AG04450 (cell line): ENCODE data around the gene OSBPL3. TPM values are rescaled to one million over a fixed set of nuclear protein-coding genes. Genes with fewer than 3 reads are reported as not detected.

Experiments
- CTCF ChIA-PET: fragments of 300-600, 350-600 bp; formaldehyde crosslinking; extraction: SDS; loops from one replicate; lab custom pipeline; 2022; ENCODE audit warnings: antibody characterized with exemption, inconsistent platforms; lab: Charles Lee
- POLR2A ChIA-PET: fragments of 350-600 bp; formaldehyde crosslinking; extraction: SDS; loops from one replicate; lab custom pipeline; 2021; ENCODE audit warnings: antibody characterized with exemption, inconsistent platforms; lab: Yijun Ruan, JAX
- DNase-seq: peaks from one replicate; pipeline ENCODE4 v3.0.0-alpha.2; 2011; ENCODE audit warnings: low read depth, low spot score
- H3K27ac ChIP-seq: one replicate; pipeline ENCODE4 v1.5.1; 2012; ENCODE audit warnings: low read depth, low read length, control low read depth
- H3K27me3 ChIP-seq: one replicate; pipeline ENCODE4 v1.6.0; 2012; ENCODE audit warnings: low read length; ENCODE audit not compliant: control insufficient read depth, insufficient read depth
- H3K4me3 ChIP-seq: 2 replicates; pipeline ENCODE4 v1.5.1; 2011; ENCODE audit warnings: mild to moderate bottlenecking, low read depth, low read length, control low read depth
- H3K9me3 ChIP-seq: 2 replicates; pipeline ENCODE4 v1.5.1; 2012; ENCODE audit warnings: low read length; ENCODE audit not compliant: control insufficient read depth, insufficient read depth
- CTCF ChIP-seq: IDR thresholded peaks from 2 replicates; pipeline ENCODE4 v1.5.1; 2011; ENCODE audit warnings: low read depth, low read length, control low read depth, inconsistent platforms
- polyA plus RNA-seq: library from polyadenylated mRNA; depleted of rRNA; stranded (reverse); fragments of >200 nt; gene quantifications from 2 replicates; pipeline ENCODE4 v1.2.3, GENCODE V29; 2011

The OSBPL3 gene
- polyA plus RNA-seq, 1 experiment = 37.8 TPM

GRCh38 chr7:24881623-24882022 is 98.4 kb downstream of the OSBPL3 start:
- peak; percentile 33; the same call in 1 of the 2 replicates for TF ChIP-seq CTCF
- no peak for DNase-seq
- POLR2A ChIA-PET = no interaction called here

DNA sequence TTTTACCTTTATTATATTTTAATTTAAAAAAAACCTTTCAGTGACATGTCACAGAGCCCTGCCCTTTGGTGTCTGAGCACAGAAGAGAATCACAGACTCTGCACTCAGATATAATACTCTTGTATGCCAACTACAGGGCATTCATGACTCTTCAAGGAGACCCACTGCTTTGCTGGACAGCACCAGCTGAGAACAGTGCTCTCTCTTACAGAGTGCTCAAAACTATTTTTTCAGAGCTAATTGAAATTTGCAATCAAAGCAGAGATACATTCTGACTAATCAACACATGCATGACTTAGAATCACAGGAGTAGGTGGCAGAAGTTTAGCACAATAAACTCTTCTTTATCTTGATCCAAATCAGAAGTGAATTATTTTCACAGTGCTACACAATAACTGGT is 99.1 kb downstream of the OSBPL3 start:
- no peak overlapping the region for H3K4me3 ChIP-seq
- ChIA-PET CTCF (interaction anchor here (1.2 to 2.5 kb wide), 7 partner anchors 8 to 218 kb away, joined by 4 to 8 read pairs (median 4); no protein-coding TSS in a partner anchor), POLR2A (no interaction called here)
- no peak overlapping the region for H3K27ac ChIP-seq
- no peaks in the 10 kb centered on the region for H3K9me3 ChIP-seq
- H3K27me3 ChIP-seq = no peaks in the 10 kb centered on the region
- no peak for DNase-seq
- no peak for TF ChIP-seq CTCF

More at GRCh38 chr7:24881623-24882022, 98.4 kb downstream of the OSBPL3 start:
- no peak overlapping the region for H3K27ac ChIP-seq
- H3K9me3 ChIP-seq = no peaks in the 10 kb centered on the region
- CTCF ChIA-PET = interaction anchor here (0.7 to 2.5 kb wide), 7 partner anchors 13 to 217 kb away, joined by 3 to 7 read pairs (median 4); no protein-coding TSS in a partner anchor
- no peaks in the 10 kb centered on the region for H3K27me3 ChIP-seq
- H3K4me3 ChIP-seq = no peak overlapping the region

GRCh38 chr7:24879291-24879690 is 100.7 kb downstream of the OSBPL3 start:
- no peak overlapping the region for H3K4me3 ChIP-seq
- POLR2A ChIA-PET = no interaction called here
- H3K27ac ChIP-seq = no peak overlapping the region
- no peak for TF ChIP-seq CTCF
- H3K27me3 ChIP-seq = no peaks in the 10 kb centered on the region
- CTCF ChIA-PET = interaction anchor here (0.6 to 2.5 kb wide), 4 partner anchors 10 to 214 kb away, joined by 3 to 13 read pairs (median 8); no protein-coding TSS in a partner anchor
- DNase-seq = no peak
- no peaks in the 10 kb centered on the region for H3K9me3 ChIP-seq

DNA sequence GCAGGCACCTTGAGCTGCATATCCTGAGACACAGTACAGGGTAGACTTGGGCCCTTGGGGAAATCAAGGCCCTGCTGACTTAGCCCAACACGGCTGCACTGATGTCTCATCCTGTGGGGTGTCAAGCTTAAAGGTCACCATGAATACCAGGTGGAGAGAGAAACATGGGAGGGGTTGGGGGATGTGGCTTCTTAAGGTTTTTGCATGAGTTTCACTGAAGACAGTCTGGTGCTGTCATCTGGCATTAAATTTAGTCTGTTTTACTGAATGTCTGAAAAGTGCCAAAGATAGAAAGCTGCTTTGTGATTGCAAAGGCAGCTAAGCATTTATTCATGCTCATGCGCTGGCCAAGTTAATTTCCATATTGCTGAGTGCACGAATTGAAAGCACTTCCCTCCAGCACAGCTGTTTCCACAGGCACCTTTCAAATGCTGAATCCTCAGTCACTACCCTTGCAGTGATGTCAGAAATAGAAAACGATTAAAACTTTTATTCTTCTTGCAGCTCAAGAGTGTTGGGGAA is 102.1 kb downstream of the OSBPL3 start:
- DNase-seq = no peak
- POLR2A ChIA-PET = no interaction called here
- Histone ChIP-seq H3K27me3 (no peaks in the 10 kb centered on the region), H3K9me3 (no peaks in the 10 kb centered on the region), H3K4me3 (no peak overlapping the region), H3K27ac (no peak overlapping the region)
- no peak for TF ChIP-seq CTCF
- CTCF ChIA-PET = interaction anchor here (0.8 to 2.5 kb wide), 4 partner anchors 15 to 221 kb away, joined by 3 to 13 read pairs (median 5); no protein-coding TSS in a partner anchor

GRCh38 chr7:24874791-24875190 is 105.2 kb downstream of the OSBPL3 start:
- POLR2A ChIA-PET = no interaction called here
- TF ChIP-seq CTCF = no peak
- CTCF ChIA-PET = no interaction called here

More at GRCh38 chr7:24874791-24875190, 105.2 kb downstream of the OSBPL3 start:
- Histone ChIP-seq H3K27ac (no peak overlapping the region), H3K4me3 (no peak overlapping the region), H3K9me3 (no peaks in the 10 kb centered on the region), H3K27me3 (no peaks in the 10 kb centered on the region)
- no peak for DNase-seq
